Upper lobe of right lung (tissue), 1 donor: ENCODE results near the gene CSPG4. TPM values are rescaled to one million over a fixed set of nuclear protein-coding genes. Genes with fewer than 3 reads are reported as not detected.
A peak's percentile ranks its signal among the peaks of the same experiment; 100 is the strongest.

Source experiments
- ATAC-seq: fragments of 200-7000 bp; cut with Tn5 transposase; one replicate; pipeline ENCODE4 v1.9.1; 2020; ENCODE audit warnings: mild to moderate bottlenecking, moderate library complexity
- DNase-seq: peaks from one replicate; pipeline ENCODE4 v3.0.0-alpha.2; 2020
- H3K27ac ChIP-seq: fragments of 200-600 bp; one replicate; pipeline ENCODE4 v1.8.0; 2022
- H3K27me3 ChIP-seq: fragments of 200-600 bp; one replicate; pipeline ENCODE4 v1.8.0; 2022; ENCODE audit warnings: mild to moderate bottlenecking
- H3K36me3 ChIP-seq: fragments of 200-600 bp; one replicate; pipeline ENCODE4 v1.8.0; 2022
- H3K4me1 ChIP-seq: fragments of 200-600 bp; one replicate; pipeline ENCODE4 v1.8.0; 2022
- H3K4me3 ChIP-seq: fragments of 200-600 bp; one replicate; pipeline ENCODE4 v1.8.0; 2022; ENCODE audit warnings: mild to moderate bottlenecking
- H3K9me3 ChIP-seq: fragments of 200-600 bp; one replicate; pipeline ENCODE4 v1.8.0; 2022
- intact Hi-C: fragments of 100-400 bp; cut with DNase I; formaldehyde crosslinking; loops from one replicate; pipeline ENCODE4 v1.11.0; 2022
- total RNA-seq: library from RNA; stranded (reverse); fragmentation: NEBNext Ultra II Directional; extraction: Animal tissue kit (Norgen Biotek cat#: 25700); gene quantifications from one replicate; pipeline ENCODE4 v1.2.1, GENCODE V29; 2021
- TF ChIP-seq, protein P1 (sequence below): fragments of 200-600 bp; IDR thresholded peaks from one replicate; pipeline ENCODE4 v1.8.0; 2022; ENCODE audit warnings: antibody characterized with exemption
- donor health status: DM: no; HTN: yes; CAD: no; lungs with severe emphysema.

CSPG4 gene
- total RNA-seq, 1 donor from 2014 or later = 12.6 TPM

DNA sequence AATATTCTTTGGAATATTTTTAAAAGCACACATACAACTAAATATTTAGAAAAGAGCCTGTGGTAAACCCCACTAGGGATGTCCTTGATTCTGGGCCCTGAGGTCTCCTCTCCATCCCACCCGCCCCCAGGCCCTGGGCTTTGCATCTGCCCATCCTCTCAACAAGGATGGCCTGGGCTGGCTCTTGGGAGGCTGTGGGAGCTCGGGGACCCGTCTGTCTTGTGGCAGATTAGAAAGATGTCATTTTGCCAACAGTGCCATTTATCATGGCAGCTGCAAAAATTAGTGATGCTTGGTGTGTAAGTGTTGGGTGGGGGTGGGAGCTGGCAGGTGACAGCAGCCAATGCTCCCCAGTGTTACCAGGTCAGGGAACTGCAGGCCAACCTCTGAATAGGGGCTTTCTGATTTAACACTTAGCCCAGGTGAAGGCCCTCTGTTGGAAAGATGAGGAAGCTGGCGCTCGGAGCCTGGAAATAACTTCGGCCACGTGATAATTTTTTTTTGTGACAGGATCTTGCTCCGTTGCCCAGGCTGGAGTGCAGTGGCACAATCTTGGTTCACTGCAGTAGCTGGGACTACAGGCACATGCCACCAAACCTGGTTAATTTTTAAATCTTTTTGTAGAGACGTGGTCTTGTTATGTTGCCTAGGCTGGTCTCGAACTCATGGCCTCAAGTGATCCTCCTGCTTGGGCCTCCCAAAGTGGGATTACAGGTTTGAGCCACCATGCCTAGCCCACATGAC is 16.9 kb upstream of the CSPG4 start:
- intact Hi-C loops = no loop called here
- Histone ChIP-seq H3K4me3 (no peak overlapping the region), H3K4me1 (peaks cover 17% of the 10 kb centered on the region), H3K27ac (no peak overlapping the region), H3K36me3 (no peaks in the 10 kb centered on the region), H3K9me3 (no peaks in the 10 kb centered on the region), H3K27me3 (no peaks in the 10 kb centered on the region)
- peak; percentile 31 for DNase-seq
- ATAC-seq = no peak
- TF ChIP-seq, protein P1, sequence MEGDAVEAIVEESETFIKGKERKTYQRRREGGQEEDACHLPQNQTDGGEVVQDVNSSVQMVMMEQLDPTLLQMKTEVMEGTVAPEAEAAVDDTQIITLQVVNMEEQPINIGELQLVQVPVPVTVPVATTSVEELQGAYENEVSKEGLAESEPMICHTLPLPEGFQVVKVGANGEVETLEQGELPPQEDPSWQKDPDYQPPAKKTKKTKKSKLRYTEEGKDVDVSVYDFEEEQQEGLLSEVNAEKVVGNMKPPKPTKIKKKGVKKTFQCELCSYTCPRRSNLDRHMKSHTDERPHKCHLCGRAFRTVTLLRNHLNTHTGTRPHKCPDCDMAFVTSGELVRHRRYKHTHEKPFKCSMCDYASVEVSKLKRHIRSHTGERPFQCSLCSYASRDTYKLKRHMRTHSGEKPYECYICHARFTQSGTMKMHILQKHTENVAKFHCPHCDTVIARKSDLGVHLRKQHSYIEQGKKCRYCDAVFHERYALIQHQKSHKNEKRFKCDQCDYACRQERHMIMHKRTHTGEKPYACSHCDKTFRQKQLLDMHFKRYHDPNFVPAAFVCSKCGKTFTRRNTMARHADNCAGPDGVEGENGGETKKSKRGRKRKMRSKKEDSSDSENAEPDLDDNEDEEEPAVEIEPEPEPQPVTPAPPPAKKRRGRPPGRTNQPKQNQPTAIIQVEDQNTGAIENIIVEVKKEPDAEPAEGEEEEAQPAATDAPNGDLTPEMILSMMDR = no peak

DNA sequence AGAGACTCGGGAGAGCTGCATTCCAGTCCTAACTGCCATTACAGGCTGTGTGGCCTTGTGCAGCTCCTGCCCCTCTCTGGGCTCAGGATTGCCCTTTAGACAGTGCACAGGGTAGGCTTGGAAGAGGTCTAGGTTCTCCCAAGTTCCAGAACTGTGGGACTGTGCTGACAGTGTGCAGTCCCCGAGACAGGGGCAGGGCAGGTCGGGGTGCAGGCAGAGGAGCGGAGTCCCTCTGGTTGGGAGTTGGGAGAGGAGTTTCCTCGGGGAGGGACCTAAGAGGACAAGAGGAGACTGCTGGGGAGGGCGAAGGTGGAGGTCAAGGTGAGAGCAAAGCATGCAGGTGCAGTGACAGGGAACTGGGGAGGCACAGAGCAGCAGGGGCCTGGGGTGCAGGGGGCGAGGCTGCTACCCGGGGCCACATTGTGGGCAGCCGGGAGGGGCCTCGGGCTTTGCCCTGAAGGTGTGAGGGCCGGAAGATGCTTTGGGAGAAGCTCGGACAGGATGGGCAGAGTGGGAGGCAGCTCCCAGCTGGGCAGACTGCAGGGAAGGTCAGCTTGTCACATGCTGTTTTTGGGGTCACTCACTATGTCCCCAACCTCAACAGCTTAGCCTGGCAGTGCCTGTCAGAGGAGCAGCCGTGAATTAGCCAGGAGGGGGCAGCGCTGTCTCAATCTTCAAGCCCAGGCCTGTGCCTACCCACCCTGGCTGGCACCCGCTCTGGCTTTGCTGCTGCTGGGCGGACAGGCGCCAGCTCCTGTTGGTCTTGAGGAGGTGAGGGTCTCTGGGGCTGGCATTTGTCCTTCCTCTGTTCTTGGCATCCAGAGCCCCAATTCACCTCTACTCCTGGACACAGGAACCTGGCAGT is 15.4 kb upstream of the CSPG4 start:
- ATAC-seq (peak; percentile 57), DNase-seq (peak; percentile 80)
- intact Hi-C loops = no loop called here
- peaks cover 21% of the 10 kb centered on the region for H3K4me1 ChIP-seq
- no peaks in the 10 kb centered on the region for H3K9me3 ChIP-seq
- H3K27me3 ChIP-seq = no peaks in the 10 kb centered on the region
- no peak overlapping the region for H3K4me3 ChIP-seq
- no peak overlapping the region for H3K27ac ChIP-seq
- H3K36me3 ChIP-seq = no peaks in the 10 kb centered on the region
- TF ChIP-seq, protein P1 = peak; percentile 52

DNA sequence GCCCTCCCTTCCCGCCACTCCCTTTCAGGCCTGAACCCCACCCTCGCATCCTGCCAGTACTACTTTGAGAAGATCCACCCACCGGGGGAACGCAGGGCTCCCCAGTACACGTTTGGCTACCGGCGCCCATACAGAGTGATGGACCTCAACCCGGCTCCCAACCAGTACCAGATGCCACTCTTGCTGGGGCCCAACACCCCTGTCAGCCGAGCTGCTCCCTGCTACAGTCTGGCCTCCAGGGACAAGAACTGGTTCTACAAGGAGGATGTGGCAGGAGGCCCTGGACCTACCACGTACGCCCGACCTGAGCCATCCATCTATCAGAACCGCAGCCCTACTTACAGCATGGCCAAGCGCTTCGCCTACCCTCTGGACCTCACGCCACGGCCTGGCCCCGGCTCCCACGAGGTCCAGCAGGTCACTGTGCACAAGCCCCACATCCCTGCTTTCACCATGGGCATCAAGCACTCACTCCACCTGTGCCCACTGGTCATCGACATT is 14.4 kb upstream of the CSPG4 start:
- DNase-seq (peak; percentile 57), ATAC-seq (no peak)
- no peaks in the 10 kb centered on the region for H3K9me3 ChIP-seq
- no peak overlapping the region for H3K4me3 ChIP-seq
- no peaks in the 10 kb centered on the region for H3K36me3 ChIP-seq
- intact Hi-C loops = no loop called here
- TF ChIP-seq, protein P1 = no peak
- H3K27ac ChIP-seq = no peak overlapping the region
- no peaks in the 10 kb centered on the region for H3K27me3 ChIP-seq
- peaks cover 11% of the 10 kb centered on the region for H3K4me1 ChIP-seq

DNA sequence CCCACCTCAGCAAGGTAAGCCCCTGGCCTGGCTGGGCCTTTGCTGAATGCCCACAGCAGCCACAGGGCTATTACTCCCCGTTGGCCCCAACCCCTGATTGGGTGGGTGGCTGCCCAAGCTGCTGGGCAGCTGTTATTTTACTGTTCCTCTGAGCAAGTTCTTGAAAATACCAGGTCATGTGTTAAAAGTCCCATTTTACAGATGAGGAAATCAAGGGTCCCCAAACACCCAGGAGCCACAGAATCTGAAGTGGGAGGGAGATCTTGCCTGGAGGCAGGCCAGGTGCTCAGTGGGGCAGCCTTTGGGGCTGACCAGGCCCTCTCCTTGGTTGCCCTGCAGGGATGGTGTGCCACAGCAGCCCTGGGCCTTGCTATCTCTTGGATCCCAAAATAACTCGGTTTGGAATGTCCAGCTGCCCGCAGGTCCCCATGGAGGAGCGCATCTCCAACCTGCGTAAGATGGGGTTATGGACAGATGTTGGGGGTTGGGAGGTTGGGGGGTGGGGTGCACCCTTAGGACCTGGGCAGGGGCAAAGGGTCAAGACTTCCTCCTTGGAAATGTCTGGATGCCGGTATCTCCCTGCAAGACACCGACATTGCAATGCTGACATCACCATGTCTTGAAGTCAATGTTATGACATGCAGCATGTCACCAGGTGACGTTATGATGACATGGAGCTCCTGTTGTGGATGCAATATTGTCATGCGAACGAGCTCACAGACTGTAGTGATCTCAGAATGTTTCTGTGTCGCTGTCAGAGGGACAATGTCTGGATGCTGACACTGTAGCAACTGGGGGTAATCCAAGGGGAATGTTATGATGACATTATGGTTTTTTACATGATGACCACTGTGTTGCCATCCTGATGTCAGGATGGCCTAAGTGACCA is 13.3 kb upstream of the CSPG4 start:
- intact Hi-C loops = no loop called here
- ATAC-seq = no peak

More for the DNA sequence above, 13.3 kb upstream of the CSPG4 start:
- Histone ChIP-seq H3K36me3 (no peaks in the 10 kb centered on the region), H3K4me3 (no peak overlapping the region), H3K4me1 (peaks cover 5% of the 10 kb centered on the region), H3K9me3 (no peaks in the 10 kb centered on the region), H3K27me3 (no peaks in the 10 kb centered on the region), H3K27ac (no peak overlapping the region)
- TF ChIP-seq, protein P1 = no peak
- DNase-seq = peak; percentile 37
